Ishikawa (cell line): ENCODE data around the gene AKR1C3.

Experiments
- CREB1 ChIP-seq: IDR thresholded peaks from 2 replicates; pipeline ENCODE4 v1.6.1; 2012; ENCODE audit warnings: low read depth
- EGR1 ChIP-seq: IDR thresholded peaks from 2 replicates; pipeline ENCODE4 v1.6.1; 2012
- EP300 ChIP-seq: IDR thresholded peaks from 2 replicates; pipeline ENCODE4 v1.6.1; 2012; ENCODE audit warnings: borderline replicate concordance
- FOXM1 ChIP-seq: IDR thresholded peaks from 2 replicates; pipeline ENCODE4 v1.6.1; 2012; ENCODE audit warnings: low read depth, borderline replicate concordance
- RAD21 ChIP-seq: IDR thresholded peaks from 2 replicates; pipeline ENCODE4 v1.6.1; 2012; ENCODE audit warnings: low read depth
- REST ChIP-seq: IDR thresholded peaks from 2 replicates; pipeline ENCODE4 v1.6.1; 2012; ENCODE audit warnings: low read depth, mild to moderate bottlenecking
- TAF1 ChIP-seq: IDR thresholded peaks from 2 replicates; pipeline ENCODE4 v1.6.1; 2012; ENCODE audit warnings: low read depth, mild to moderate bottlenecking
- TEAD4 ChIP-seq: IDR thresholded peaks from 2 replicates; pipeline ENCODE4 v1.6.1; 2012
- USF1 ChIP-seq: IDR thresholded peaks from 2 replicates; pipeline ENCODE4 v1.6.1; 2012
- YY1 ChIP-seq: IDR thresholded peaks from 2 replicates; pipeline ENCODE4 v1.6.1; 2012; ENCODE audit warnings: low read depth
- ZBTB7A ChIP-seq: IDR thresholded peaks from 2 replicates; pipeline ENCODE4 v1.6.1; 2012; ENCODE audit warnings: low read depth
- TF ChIP-seq, protein P1 (sequence below): IDR thresholded peaks from 2 replicates; pipeline ENCODE4 v1.6.1; 2012

DNA sequence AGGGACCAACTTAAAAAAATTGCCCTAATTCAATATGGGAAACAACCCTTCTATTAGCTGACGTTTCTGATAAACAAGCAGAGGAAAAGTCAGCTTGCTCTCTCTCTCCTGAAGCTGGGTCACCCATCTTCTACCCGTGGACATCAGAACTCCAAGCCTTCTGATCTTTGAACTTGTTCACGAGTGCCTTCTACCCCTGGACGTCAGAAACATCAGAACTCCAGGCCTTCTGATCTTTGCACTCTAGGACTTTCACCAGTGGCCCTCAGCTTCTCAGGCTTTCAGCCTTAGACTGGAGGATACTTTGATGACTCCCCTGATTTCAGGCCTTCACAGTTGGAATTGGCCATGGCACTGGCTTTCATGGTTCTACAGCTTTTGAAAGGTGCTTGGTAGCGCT, 48.9 kb downstream of the AKR1C3 start:
- no peak for TF ChIP-seq ZBTB7A
- TF ChIP-seq TAF1 = no peak
- TF ChIP-seq TEAD4 = no peak
- TF ChIP-seq YY1 = no peak
- TF ChIP-seq FOXM1 = no peak
- TF ChIP-seq REST = no peak
- no peak for TF ChIP-seq RAD21
- TF ChIP-seq, protein P1, sequence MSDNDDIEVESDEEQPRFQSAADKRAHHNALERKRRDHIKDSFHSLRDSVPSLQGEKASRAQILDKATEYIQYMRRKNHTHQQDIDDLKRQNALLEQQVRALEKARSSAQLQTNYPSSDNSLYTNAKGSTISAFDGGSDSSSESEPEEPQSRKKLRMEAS = no peak
- TF ChIP-seq CREB1 = no peak
- no peak for TF ChIP-seq EP300
- no peak for TF ChIP-seq USF1
- TF ChIP-seq EGR1 = no peak
